Stimulated activated CD4-positive, alpha-beta T cell treated with anti-CD3 and anti-CD28 coated beads, TNF-alpha, amount 100 ng/mL, for 1 hour (primary cell): ENCODE measurements around the gene PSMF1.

Experiments
- DNase-seq, 3 donors: peaks; one replicate each; pipeline ENCODE4 v3.0.0-alpha.2; 2020; ENCODE audit warnings: low read depth in 3 of 3, low spot score in 1 of 3

PSMF1 gene, protein sequence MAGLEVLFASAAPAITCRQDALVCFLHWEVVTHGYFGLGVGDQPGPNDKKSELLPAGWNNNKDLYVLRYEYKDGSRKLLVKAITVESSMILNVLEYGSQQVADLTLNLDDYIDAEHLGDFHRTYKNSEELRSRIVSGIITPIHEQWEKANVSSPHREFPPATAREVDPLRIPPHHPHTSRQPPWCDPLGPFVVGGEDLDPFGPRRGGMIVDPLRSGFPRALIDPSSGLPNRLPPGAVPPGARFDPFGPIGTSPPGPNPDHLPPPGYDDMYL

DNA sequence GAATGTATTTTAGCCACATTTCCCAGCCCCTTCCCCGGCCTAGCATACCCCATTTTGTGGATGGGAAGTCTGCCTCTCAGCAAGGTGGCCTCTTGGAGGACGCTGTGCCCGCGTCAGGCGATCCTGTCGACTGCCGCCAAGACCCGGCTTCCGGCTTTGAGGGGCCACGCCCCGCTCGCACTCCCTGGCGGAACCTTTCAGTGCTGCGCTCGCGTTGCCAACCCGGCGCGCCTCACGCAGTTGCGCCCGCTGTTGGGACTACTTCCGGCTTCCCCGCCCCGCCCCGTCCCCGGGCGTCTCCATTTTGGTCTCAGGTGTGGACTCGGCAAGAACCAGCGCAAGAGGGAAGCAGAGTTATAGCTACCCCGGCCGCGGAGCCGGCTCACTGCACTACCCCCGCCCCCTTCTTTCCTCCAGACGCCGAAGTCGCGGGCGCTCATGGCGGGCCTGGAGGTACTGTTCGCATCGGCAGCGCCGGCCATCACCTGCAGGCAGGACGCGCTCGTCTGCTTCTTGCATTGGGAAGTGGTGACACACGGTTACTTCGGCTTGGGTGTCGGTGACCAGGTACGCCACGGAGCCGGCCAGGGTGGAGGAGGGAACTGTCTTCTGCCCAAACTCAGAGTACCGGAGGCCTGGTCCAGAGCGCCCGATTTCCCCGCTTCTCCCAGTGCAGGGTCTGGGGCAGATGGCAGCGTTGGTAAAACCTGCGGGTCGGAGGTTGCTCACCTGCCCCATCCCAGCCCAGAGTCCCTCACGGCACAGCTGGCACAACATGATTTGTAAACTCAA is at the start of gene PSMF1:
PSMF1 (plus strand) TSS at position 267 of the 792 bp plus-strand sequence; CDS start at position 439, 172 bp downstream.
- peak; percentile 87 to 94 (median 92) for DNase-seq

DNA sequence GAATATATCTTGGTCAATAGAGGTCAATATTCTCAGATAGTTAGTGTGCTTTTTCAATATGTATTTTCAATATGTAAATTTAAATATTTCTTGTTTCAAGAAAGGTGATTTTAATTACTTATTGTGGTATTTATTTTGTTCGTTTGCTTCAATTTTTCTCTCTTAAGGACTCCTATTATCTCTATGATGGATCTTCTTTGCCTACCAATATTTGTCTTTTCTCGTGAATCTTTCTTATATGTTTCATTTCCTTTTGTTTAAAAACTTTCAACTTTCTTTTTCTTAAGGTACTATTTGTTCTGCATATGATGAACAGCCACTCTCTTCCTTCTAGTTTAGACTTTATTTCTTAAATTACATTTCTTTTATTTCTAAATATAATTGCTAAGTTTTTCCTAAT is 46.1 kb upstream of the PSMF1 start:
- DNase-seq, result no peak

DNA sequence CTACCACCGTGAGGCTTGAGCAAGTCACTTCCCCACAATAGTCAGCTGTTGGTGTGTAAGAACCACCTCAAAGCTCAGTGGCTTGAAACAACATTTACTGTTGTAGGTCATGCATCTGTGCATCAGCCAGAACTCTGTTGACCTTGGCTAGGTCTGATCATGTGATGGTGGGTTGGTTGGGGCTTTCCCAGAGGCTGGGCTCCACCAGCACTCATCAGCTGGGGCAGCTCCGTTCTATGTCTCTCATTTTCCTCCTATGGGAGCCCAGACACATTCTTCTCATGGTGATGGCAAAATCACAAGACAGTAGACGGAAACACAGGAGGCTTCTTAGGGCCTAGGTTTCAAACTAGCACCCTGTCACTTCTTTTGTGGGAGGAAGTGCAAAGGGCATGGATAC is 42.8 kb upstream of the PSMF1 start:
- no peak for DNase-seq

DNA sequence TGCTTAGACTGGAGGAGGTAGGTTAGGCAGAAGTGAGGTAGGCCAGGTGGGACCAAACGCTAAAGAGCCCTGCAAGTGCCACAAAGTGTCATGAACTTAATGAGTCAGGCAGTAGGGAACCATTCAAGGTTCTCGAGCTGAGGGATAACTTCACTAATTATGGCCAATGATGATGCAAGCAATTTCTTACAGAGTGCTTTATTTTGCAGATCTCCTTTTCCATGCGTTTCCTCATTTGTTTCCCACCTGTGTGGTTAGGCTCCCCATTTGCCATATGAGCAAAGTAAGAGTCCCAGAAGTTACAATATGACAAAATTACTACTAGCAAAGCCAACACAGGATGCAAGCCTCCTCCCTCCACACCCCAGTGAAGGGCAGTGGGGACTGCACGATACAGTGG is 36.5 kb upstream of the PSMF1 start:
- DNase-seq, result no peak

DNA sequence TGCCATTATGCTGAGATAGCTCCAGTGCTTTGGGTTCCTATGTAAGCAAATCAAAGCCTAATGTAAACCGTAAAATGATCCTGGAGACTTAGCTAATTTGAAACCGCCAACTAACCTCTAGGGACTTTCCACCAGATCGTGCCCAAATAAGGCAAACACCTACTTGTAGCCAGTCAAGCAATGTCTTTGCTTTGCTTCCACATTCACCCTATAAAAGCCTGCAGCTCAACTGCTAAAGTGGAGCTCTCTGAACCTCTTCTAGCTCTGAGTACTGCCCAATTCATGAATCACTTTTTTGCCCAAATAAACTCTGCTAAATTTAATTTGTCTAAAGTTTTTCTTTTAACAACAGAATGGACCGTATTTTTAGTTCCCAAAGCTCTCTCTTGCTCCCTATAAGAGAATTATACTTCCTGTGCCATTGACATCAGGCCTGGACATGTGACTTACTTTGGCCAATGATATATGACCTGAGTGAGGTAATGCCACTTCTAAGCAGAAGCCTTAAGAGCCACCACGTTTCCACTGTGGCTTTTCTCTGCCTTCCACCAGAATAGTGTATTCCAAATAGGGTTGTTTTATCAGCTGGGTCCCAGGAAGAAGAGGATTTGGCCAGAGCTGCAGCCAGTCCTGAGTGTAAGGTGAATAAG is 34.8 kb upstream of the PSMF1 start:
- DNase-seq, result no peak

DNA sequence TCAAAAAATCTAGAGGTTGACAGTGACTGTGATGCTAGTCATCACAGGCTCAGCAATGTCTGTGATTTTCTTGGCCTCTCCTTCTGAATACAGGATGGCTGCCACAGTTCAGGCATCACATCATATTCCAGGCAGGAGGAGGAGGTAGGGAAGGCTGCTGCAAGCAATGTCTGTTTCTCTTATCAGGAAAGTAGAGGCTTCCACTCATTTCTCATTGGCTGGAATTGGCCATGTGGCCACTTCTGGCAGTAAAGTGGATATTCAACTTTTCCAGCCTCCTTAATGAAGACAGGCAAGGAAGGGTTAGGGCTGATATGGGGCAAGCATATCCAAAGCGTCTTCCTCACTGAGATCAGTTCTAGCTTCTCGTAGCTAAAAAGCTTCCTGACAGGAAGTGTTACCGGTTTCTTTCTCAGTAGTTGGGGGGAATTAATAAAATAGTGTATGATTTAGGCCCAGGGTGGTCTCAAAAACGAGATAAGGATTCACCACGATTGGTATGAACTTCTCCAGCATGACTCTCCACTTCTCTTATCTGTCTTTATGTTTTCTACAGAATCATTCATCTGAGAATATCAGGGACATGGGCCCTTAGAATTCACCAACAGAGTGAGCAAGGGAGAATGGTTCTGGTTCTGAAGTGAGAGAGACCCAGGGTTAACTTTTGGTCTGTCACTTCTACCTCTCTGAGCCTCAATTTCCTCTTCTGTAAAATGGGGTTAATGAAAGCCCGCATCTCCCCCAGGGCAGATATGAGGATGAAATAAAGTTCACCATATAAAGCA is 32.7 kb upstream of the PSMF1 start:
- no peak for DNase-seq

DNA sequence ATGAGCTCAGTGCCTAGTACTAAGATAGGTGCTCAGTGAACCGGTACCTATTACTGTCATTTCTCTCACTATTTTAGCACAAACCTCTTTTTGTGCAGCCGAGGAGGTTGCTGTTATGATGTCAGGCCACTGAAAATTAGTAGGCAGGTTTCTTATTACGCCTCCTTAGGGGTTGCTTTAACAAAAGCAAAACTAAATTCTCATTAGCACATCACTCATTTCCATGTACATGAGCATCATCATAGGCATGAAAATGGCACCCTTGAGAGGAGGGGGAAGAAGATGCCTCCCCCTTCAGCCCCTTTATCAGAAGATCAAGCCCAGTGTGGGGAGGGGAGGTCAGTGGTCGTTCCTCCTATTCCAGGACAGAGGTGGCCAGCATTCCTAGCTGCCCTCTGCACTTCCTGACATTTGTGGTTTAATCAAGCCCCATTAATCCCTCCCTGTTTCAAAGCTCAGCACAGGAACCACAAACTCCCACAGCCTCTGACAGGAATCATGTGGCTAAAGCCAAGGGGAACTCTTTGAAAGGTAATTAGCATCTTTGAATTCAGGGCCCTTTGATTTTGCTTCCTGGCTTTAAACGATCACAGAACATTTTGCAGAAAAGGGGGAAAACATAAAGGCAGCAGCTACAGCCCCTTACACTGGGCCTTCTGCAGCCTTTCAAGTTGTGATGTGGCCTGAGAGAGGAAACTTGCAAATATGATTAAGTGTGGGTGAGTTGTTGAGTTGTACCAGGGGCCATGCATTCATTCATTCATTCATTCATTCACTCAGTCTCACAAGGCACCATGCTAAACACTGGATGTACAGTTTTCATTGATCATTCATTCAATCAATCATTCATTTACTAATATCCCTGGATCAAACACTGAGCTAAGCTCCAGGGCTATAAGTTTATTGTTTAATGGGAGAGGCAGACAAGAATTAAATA is 31.9 kb upstream of the PSMF1 start:
- DNase-seq, result no peak

DNA sequence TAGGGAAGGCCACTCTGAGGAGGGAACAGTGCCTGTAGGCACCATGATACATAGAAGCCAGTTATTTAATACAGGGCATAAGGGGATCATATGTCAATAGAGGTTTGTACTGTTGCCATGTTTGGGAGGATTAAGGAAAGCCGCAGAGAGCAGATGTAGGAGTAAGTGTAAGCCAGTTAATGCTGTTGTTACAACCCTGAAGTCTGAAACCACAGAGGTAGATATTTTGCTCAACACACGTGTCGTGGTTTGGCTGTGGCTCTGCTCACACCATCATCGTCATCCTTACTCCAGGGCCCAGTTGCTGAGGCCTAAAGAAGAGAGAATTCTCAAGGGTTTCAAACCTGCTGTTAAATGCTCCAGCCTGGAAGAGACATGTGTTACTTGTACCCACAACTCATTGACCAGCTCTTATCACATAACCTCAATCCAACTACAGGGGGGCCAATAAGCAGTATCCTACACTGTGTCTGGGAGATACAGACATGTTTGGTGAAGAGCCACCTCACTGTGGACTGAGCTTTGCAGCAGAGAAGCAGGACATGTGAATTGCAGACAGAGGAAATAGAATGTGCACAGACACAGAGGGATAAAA is 31.0 kb upstream of the PSMF1 start:
- DNase-seq, result no peak

DNA sequence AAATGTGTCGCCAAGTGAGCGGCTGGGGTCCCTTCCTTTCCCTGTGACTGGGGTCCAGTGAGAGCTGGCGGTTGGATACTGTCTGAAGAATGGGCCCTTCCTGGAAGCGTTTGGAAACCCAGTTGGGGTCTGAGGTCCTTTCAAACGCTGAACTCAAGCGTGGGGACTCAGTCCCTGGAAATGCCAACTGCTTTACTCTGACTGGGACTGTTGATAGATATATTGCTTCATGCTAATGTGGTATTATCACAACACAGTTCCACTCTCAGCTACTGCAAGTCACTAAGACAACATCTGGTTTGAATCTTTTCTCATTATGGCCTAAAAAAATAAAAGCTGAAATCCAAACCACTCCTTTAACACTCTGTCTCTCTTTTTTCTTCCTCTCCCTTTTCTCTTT is 23.7 kb upstream of the PSMF1 start:
- DNase-seq, result no peak

DNA sequence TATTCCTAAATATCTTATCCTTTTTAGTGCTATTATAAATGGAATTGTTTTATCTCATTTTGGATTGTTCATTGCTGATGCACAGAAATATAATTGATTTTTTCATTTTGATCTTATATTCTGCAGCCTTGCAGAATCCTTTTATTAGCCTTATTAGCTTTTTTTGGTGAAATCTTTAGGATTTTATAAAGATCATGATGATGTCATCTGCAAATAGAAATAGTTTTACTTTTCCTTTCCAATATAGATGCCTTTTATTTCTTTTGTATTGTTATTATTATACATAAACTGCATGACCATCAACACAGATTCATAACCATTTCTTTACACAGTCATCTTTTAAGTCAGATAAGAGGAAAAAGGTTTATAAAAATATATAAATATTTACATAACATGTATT is 16.9 kb upstream of the PSMF1 start:
- no peak for DNase-seq

DNA sequence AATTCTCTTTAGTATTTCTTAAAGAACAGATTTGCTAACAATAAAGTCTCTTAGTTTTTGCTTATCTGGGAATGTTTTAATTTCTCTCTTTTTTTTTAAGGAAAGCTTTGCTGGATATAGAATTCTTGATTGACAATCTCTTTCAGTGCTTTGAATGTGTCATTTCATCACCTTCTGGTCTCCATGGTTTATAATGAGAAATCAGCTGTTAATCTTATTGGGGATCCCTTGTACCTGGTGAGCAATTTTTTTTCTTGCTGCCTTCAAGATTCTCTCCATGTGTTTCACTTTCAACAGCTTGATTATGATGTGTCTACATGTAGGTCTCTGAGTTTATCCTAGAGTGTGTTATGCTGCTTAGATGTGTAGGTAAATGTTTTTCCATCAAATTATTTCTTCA is 16.4 kb upstream of the PSMF1 start:
- DNase-seq, result no peak

DNA sequence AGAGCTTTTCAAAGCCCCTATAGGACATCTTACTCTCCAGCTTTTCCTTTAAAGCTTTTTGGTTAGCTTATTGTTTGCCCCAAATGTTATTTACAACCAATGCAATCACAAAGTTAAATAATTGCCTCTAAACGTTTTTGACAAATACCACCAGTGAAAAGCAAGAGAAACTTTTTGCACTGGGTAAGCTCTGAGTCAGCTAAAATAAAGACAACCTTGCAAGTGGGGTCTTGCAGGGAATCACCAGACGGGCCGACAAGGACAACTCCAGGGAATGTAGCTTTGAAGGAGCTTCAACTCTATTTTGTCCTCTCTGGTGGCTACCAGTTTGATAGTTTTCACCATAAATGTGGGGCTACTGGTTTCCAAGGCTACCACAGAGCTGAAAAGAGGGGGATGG is 14.7 kb upstream of the PSMF1 start:
- DNase-seq, result no peak

DNA sequence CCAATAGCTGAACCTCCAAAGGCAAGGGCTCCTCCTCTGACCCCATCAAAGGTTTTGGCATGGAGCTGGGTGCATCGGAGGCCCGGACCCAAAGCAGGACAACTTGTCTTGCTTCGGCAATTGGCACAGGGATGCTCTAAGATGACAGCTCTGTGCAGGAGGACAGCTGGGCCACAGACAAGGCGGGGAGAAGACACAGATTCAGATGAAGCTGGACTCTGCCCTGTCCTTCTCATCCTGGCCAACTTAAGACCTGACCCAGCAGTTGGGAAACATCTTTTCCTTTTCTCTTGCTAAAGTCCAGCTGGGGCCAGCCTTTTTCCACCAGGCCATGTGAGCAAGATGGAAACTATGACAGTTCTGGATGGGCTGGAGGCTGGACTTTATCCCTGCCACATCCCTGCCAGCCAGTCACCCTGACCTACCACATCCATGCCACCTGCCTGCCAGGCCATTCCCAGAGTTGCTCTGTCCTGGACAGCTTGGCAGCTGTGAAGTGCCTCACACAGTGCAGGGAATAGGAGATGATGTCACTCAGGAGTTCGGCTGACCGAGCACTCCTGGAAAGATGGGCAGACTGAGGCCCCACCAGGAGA is 12.7 kb upstream of the PSMF1 start:
- DNase-seq, result no peak

DNA sequence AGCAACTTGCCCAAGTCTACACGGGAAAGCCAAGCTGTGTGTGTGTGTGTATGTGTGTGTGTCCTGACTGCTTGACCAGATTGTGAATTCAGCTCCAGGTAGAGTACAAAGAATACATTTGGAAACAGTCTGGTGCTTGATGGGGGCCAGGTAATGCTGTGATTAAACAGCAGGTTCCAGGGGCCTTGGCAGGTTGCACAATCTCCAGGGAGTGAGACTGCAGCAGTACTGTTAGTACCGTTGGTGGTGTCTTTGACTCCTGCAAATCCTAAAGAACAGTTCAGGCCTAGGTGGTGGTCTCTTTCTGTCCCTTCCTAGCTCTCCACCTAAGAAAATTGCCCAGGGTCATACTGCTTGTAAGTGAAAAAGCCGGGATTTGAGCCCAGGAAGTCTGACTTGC is 11.2 kb upstream of the PSMF1 start:
- DNase-seq, result no peak

DNA sequence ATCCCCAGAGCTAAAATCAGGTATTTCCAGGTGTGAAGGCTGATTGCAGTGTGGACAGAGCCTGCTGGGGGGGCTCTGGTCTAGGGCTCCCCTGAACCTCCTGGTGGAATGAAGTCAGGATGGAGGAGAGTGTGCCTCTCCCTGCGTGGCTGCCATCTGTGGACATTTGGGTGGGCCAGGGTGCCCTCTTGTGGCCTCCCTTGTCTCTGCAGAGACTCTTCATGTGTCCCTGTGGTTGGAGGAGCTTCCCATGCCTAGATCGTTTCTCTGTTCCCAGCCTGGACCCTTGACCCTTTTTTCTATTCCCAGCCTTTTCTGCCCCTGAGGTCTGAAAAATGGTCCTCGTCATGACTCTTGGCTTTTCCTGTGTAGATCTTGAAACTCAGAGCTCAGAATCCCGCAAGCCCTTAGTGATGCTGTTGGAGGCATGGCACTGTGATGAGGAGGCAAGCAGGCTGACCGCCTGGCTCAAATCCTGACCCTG is 9.9 kb upstream of the PSMF1 start:
- peak in 1 of 3 donors; percentile 39 for DNase-seq

DNA sequence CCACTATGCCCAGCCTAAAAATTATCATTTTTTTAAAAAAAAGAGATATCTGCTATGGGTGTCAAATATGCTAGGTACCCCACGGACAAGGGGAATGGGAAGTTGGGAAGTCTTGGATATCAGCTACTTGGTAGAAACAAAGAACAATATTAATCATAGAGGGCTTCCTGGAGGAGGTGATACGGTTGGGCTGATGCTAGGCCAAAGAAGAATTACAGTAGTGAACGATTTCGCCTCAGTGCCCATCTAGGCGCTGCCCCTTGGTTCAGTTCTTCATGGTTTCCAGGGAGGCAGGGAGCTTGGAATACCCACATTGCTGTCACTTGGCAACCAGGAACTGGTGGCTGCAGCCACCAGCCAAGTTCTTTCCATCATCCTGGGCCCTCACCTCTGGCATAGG is 5.5 kb upstream of the PSMF1 start:
- no peak for DNase-seq

DNA sequence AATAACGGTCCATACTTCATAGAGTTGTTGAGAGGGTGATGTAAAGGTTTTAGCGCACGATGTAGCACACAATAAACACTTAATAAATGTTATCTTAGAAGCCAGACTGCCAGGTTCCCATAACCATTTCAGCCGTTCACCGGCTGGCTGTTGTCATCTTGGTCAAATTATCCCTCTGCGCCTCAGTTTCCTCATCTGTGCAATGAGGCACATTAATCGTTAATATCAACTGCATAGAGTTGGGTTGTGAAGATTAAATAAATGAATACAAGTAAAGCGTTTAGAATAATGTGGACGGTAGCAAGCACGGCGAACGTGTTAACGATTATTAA is 432 bp upstream of the PSMF1 start:
- DNase-seq, result no peak

DNA sequence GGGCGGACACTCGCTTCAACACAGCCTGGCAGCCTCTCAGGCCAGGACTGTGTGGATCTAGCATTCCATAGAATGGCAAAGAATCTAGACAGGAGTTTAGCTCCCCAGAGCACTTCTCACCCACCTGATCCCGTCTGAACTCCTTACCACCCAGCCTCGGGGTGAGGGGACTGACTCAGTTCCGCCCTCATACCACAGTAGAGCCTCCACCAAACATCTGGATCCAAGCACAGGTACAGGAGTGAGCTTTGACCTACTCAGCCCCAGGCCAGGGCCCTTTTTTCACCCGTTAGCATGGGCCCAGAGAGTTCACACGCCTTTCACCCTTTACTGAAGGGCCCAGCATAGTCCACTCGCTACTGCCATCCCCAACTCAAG is 715 bp downstream of the PSMF1 start:
- no peak for DNase-seq

DNA sequence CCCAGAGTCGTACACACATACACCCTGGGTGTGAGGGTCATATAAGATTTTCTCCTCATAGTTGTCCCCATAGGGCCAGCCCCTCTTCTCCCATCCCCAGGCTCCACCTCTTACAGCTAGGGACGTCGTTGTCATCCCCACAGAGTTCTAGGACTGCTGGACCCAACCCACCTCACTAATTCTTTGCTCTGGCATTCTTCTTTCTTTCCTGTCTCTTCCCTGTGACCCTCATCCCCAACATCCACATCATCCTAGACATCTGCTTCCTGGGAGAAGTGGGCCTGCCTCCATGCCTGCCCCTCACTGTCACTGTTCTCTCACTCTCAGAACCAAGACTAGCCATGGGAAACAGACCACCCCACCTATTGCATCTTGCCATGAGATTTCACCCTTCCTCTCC is 1.1 kb downstream of the PSMF1 start:
- no peak for DNase-seq

DNA sequence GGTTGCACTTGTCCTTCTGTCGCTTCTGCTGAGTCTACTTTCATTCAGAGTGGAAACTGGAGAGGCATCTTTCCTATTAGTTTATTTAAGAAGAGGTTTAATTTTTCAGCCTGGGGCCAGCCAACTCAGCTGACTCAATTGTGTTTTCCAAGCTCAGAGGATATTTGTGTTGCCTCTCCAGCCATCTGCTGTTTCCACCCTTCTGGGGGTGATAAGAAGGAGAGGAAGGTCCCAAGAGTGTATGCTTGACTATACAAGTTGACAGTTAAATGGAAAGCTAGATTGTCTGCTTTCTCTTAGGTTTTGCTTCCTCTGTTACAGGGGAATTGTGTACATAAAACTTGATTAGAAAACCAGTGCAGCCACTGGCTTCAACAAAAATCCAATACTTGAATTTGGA is 3.0 kb downstream of the PSMF1 start:
- no peak for DNase-seq
